ENCODE data around the gene SENP7.
"Not testable (repeated sequence)": the region's sequence is repeated elsewhere in the genome, so short reads cannot be mapped to it uniquely, and the experiment has no call there.

DNA sequence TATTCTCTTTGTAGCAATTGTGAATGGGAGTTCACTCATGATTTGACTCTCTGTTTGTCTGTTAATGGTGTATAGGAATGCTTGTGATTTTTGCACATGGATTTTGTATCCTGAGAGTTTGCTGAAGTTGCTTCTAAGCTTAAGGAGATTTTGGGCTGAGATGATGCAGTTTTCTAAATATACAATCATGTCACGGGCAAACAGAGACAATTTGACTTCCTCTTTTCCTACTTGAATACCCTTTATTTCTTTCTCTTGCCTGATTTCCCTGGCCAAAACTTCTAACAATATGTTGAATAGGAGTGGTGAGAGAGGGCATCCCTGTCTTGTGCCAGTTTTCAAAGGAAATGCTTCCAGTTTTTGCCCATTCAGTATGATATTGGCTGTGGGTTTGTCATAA, 23.9 kb upstream of the SENP7 start:
- not testable (repeated sequence) for TF ChIP-seq GABPA (IDR thresholded peaks at IDR 0.05; ENCODE audit: low read depth); CTCF (IDR thresholded peaks at IDR 0.05); SIN3A (IDR thresholded peaks at IDR 0.05; ENCODE audit: borderline replicate concordance, low read depth, low read length); NRF1 (IDR thresholded peaks at IDR 0.05; ENCODE audit: low read depth, low read length); TAF1 (IDR thresholded peaks at IDR 0.05; ENCODE audit: borderline replicate concordance, low read depth, low read length); REST (IDR thresholded peaks at IDR 0.05; ENCODE audit: low read depth, low read length); SMC3 (IDR thresholded peaks at IDR 0.05; ENCODE audit: low read depth, low read length); EP300 (IDR thresholded peaks at IDR 0.05; ENCODE audit: borderline replicate concordance in 1 of 2, low read depth in 1 of 2, low read length in 1 of 2); POLR2AphosphoS5 (IDR thresholded peaks at IDR 0.05; ENCODE audit: low read depth, low read length); JUND (IDR thresholded peaks at IDR 0.05); NFIC (IDR thresholded peaks at IDR 0.05; ENCODE audit: borderline replicate concordance)
- TF ChIP-seq, protein P1, sequence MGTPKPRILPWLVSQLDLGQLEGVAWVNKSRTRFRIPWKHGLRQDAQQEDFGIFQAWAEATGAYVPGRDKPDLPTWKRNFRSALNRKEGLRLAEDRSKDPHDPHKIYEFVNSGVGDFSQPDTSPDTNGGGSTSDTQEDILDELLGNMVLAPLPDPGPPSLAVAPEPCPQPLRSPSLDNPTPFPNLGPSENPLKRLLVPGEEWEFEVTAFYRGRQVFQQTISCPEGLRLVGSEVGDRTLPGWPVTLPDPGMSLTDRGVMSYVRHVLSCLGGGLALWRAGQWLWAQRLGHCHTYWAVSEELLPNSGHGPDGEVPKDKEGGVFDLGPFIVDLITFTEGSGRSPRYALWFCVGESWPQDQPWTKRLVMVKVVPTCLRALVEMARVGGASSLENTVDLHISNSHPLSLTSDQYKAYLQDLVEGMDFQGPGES (IDR thresholded peaks at IDR 0.05; ENCODE audit: low read depth, low read length): not testable (repeated sequence)

All from SK-N-SH (cell line).